Non-pigmented ciliary epithelial cell (primary cell): ENCODE results near the gene TMEM203.

Experiments used
- DNase-seq: peaks from one replicate; pipeline ENCODE4 v3.0.0-alpha.2; 2010; ENCODE audit warnings: low read depth

Gene TMEM203

GRCh38 chr9:137167277-137167746 lies 38.1 kb downstream of the TMEM203 start:
- no peak for DNase-seq

GRCh38 chr9:137166380-137167229 lies 38.8 kb downstream of the TMEM203 start:
- no peak for DNase-seq

GRCh38 chr9:137165250-137165836 lies 40.1 kb downstream of the TMEM203 start:
- no peak for DNase-seq

GRCh38 chr9:137164370-137165249 lies 40.8 kb downstream of the TMEM203 start:
- no peak for DNase-seq

- DNase-seq: no peak
Observed at GRCh38 chr9:137163805-137164204, 41.6 kb downstream of the TMEM203 start.

- DNase-seq: no peak
Observed at GRCh38 chr9:137163365-137163715, 42.1 kb downstream of the TMEM203 start.

- DNase-seq: no peak
Observed at GRCh38 chr9:137162505-137163364, 42.7 kb downstream of the TMEM203 start.

GRCh38 chr9:137161558-137162486 lies 43.6 kb downstream of the TMEM203 start:
- no peak for DNase-seq

- no peak for DNase-seq
Observed at GRCh38 chr9:137160716-137161557, 44.5 kb downstream of the TMEM203 start.

GRCh38 chr9:137160054-137160425 lies 45.4 kb downstream of the TMEM203 start:
- DNase-seq: no peak

GRCh38 chr9:137159105-137160053 lies 46.1 kb downstream of the TMEM203 start:
- no peak for DNase-seq

GRCh38 chr9:137158625-137159024 lies 46.8 kb downstream of the TMEM203 start:
- DNase-seq: no peak

GRCh38 chr9:137157618-137158415 lies 47.6 kb downstream of the TMEM203 start:
- no peak for DNase-seq

- DNase-seq: no peak
Observed at GRCh38 chr9:137156567-137157375, 48.7 kb downstream of the TMEM203 start.
